Ascending aorta (tissue), 2 donors: ENCODE data around the gene PVALEF. TPM values are rescaled to one million over a fixed set of nuclear protein-coding genes. Genes with fewer than 3 reads are reported as not detected.

Experiments
- DNase-seq, 2 donors: peaks; one replicate each; pipeline ENCODE4 v3.0.0-alpha.2; 2019; ENCODE audit warnings: low spot score in 2 of 2
- H3K27ac ChIP-seq, 2 donors: fragments of 200-600 bp; sonication (generic); one replicate each; pipeline ENCODE4 v1.5.1; 2016 to 2017; ENCODE audit warnings: mild to moderate bottlenecking in 1 of 2
- H3K27me3 ChIP-seq: fragments of 200-600 bp; sonication (generic); one replicate; pipeline ENCODE4 v1.5.1; 2017
- H3K36me3 ChIP-seq, 2 donors: fragments of 200-600 bp; sonication (generic); one replicate each; pipeline ENCODE4 v1.5.1; 2016
- H3K4me1 ChIP-seq, 2 donors: fragments of 200-600 bp; sonication (generic); one replicate each; pipeline ENCODE4 v1.5.1; 2016 to 2017; ENCODE audit warnings: mild to moderate bottlenecking in 1 of 2
- H3K4me3 ChIP-seq, 2 donors: fragments of 200-600 bp; sonication (generic); one replicate each; pipeline ENCODE4 v1.5.1; 2016 to 2017; ENCODE audit warnings: mild to moderate bottlenecking in 1 of 2
- H3K9me3 ChIP-seq, 2 donors: fragments of 200-600 bp; sonication (generic); one replicate each; pipeline ENCODE4 v1.5.1; 2016
- CTCF ChIP-seq, 3 experiments: fragments of 200-600 bp in 2 of 3; fragments of 450-650 bp in 1 of 3; sonication (generic) in 2 of 3; IDR thresholded peaks; one replicate each; pipeline ENCODE4 v1.5.1; 2016 to 2019; ENCODE audit warnings: antibody characterized with exemption in 3 of 3, mild to moderate bottlenecking in 1 of 3, moderate library complexity in 1 of 3
- intact Hi-C: fragments of 100-400 bp; cut with DNase I; formaldehyde crosslinking; loops from one replicate; pipeline ENCODE4 v1.15.1; 2023
- total RNA-seq: library from RNA; depleted of rRNA; stranded (reverse); fragments of >200 nt; gene quantifications from one replicate; pipeline ENCODE4 v1.1.0, GENCODE V29; 2016

Gene PVALEF
- total RNA-seq, 1 donor from 2014 or later = not detected

- DNase-seq = no peak
- no peak for TF ChIP-seq CTCF (IDR thresholded peaks at IDR 0.05)
- Histone ChIP-seq H3K4me3 (no peak overlapping the region), H3K36me3 (no peaks in the 10 kb centered on the region), H3K4me1 (peaks cover 3% of the 10 kb centered on the region in 2 donors), H3K27ac (no peak overlapping the region), H3K27me3 (no peaks in the 10 kb centered on the region), H3K9me3 (no peaks in the 10 kb centered on the region)
- intact Hi-C loops = no loop called here
These were observed 4.6 kb downstream of the PVALEF start for GRCh38 chr17:81169870-81170309.

GRCh38 chr17:81170727-81171494 is 5.6 kb downstream of the PVALEF start:
- no peak for TF ChIP-seq CTCF (IDR thresholded peaks at IDR 0.05)
- DNase-seq = no peak
- Histone ChIP-seq H3K4me1 (peaks cover 0 to 3% of the 10 kb centered on the region in 2 donors), H3K27me3 (no peaks in the 10 kb centered on the region), H3K36me3 (no peaks in the 10 kb centered on the region), H3K9me3 (no peaks in the 10 kb centered on the region), H3K4me3 (no peak overlapping the region), H3K27ac (no peak overlapping the region)
- intact Hi-C loops = no loop called here

GRCh38 chr17:81171941-81172340 is 6.6 kb downstream of the PVALEF start:
- no peaks in the 10 kb centered on the region for H3K9me3 ChIP-seq
- intact Hi-C loops = no loop called here

DNA sequence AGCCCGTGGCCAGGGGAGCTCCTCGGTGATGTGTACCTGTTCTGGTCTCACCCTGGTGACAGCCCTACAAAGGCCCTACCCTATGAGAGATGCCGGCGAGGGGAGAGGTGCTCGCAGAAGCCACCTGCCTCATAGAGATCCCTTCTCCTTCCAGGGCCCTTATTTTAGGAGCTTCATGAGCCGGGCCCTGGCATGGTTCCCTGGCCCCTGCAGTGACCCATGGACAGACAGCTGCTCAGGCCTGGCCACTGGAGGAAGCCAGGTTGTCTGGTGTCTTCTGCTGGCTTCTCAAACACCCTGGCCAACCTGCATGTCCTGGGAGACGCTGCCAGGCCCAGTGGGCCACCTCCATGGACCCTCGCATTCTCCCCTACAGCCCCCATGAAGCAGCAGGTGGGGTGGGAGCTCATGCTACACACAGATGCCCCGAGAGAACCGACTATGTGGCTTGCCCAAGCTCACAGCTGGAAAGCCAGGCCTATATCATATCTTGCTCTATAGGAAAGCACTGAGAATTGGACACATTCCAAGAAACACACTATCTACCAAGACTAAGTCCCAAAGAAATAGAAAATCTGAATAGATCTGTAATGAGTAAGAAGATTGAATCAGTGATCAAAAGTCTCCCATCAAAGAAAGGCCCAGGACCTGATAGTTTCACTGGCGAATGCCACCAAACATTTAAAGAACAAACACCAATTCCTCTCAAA is 7.9 kb downstream of the PVALEF start:
- no peaks in the 10 kb centered on the region for H3K36me3 ChIP-seq
- no peaks in the 10 kb centered on the region for H3K9me3 ChIP-seq
- H3K27me3 ChIP-seq = no peaks in the 10 kb centered on the region
- no peak overlapping the region for H3K4me3 ChIP-seq
- H3K27ac ChIP-seq = no peak overlapping the region
- no peak for DNase-seq
- intact Hi-C loops = no loop called here
- no peaks in the 10 kb centered on the region for H3K4me1 ChIP-seq
- TF ChIP-seq CTCF (IDR thresholded peaks at IDR 0.05) = no peak

More at GRCh38 chr17:81171941-81172340, 6.6 kb downstream of the PVALEF start:
- Histone ChIP-seq H3K27ac (no peak overlapping the region), H3K27me3 (no peaks in the 10 kb centered on the region), H3K4me3 (no peak overlapping the region), H3K36me3 (no peaks in the 10 kb centered on the region), H3K4me1 (no peaks in the 10 kb centered on the region)
- DNase-seq = no peak
- no peak for TF ChIP-seq CTCF (IDR thresholded peaks at IDR 0.05)

- Histone ChIP-seq H3K27me3 (no peaks in the 10 kb centered on the region), H3K36me3 (no peaks in the 10 kb centered on the region), H3K4me3 (no peak overlapping the region), H3K9me3 (no peaks in the 10 kb centered on the region), H3K27ac (no peak overlapping the region), H3K4me1 (no peaks in the 10 kb centered on the region)
- intact Hi-C loops = no loop called here
- no peak for TF ChIP-seq CTCF (IDR thresholded peaks at IDR 0.05)
- DNase-seq = no peak
These were observed 8.5 kb downstream of the PVALEF start for GRCh38 chr17:81173762-81174155.
